Cerebellar nuclear complex (tissue), 1 donor: Measurements from ENCODE around the gene PTMA.
A peak's percentile ranks its signal among the peaks of the same experiment; 100 is the strongest.

ENCODE experiments used
- DNase-seq, 2 experiments: peaks; one replicate each; lab custom pipeline; 2025; lab: John Stamatoyannopoulos, UW

The PTMA gene

DNA sequence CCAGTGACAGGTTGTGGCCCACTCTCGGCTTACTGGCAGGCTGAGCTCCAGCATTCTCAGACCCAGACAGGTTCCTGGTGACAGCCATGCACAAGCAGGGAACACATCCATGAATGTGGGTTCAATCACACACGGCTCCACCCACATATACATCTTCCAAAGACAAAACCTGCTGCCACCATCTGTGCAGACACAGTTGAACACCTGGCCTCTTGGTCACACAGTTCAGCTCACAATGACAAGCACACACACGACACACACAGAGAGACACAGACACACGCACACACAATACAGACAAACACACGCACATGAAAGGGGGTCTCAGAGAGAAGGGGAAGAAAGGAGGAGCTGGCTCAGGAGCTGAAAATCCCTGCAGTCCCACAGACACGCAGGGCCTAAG is 32.1 kb upstream of the PTMA start:
- DNase-seq = no peak

- DNase-seq = peak in 1 of 2 experiments; percentile 63
Observed at GRCh38 chr2:231677632-231678104, 30.7 kb upstream of the PTMA start.

- no peak for DNase-seq
Observed at GRCh38 chr2:231679908-231680284, 28.4 kb upstream of the PTMA start.

- DNase-seq = no peak
Observed at GRCh38 chr2:231680285-231680991, 27.9 kb upstream of the PTMA start.

DNA sequence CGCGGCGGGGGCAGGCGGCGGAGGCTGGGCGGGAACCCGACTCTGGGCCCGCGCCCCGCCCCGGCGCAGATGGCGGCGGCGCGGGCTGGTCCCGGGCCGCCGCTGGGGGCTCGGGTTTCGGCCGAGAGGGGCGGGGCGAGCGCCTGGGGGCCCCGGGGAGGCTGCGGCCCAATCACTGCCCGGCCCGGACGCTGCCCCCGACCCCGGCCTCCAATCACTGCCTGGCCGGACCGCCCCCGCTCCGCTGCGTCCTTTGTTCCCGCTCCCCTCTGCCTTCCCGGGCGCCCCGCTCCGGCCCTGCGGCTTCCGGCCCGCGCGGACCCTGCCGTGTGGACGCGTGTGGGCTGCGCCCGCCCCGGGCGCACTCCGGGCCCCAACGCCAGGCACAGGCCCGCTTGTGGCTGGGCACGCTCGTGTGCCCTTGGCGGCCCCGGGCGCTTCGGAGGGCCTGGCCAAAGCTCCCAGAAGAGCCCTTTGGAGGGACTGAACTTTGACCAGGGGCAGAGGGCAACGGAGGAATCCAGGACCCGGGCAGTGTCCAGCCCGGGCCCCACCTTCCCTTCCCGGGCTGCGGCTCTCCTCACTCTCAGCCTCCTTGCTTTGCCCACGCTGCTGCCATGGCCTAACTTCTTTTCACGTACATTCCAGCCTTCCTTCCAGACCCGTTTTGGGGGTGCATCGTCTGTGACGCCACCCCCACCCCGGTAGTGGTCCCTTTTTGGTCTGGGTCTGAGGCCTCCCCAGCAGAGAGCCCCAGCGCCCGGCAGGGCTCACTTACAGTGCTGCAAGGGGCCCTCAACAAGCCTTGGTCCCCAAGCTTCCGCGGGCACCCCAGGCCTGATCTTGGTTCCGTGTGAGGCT is 27.1 kb upstream of the PTMA start:
- DNase-seq = no peak

DNA sequence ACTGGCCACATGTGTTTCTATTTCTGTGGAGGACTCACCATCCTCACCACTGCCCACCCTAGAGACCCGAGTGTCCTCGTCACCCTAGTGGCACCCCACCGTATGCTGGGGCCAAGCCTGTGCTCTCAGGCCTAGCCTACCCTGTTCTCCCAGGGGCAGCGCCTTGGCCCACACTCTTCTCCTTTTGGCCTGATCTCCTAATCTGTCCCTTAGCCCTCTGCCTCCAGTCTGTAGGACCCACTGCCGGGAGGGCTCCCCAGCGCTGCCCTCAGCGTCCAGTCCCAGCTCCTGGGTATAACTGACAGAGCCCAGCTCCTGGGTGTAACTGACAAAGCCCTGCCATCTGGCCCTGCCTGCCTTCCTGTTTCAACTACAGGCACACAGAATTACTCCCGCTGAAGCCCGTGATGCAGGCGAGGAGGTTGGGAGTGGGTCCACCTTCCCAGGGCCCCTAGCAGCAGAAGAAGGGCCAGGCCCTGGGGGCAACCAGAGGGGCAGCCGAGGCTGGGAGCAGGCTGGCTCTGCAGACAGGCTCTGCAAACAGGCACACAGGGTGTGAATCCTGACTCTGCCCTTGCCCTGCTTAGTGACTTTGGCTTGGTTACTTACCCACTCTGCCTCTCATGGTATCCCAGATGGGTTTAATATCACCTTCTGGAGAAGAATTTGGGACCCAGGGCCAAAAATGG is 25.6 kb upstream of the PTMA start:
- no peak for DNase-seq

- no peak for DNase-seq
Observed at GRCh38 chr2:231683292-231684235, 24.8 kb upstream of the PTMA start.

- DNase-seq = no peak
Observed at GRCh38 chr2:231684314-231685223, 23.8 kb upstream of the PTMA start.

- no peak for DNase-seq
Observed at GRCh38 chr2:231685349-231686191, 22.8 kb upstream of the PTMA start.

DNA sequence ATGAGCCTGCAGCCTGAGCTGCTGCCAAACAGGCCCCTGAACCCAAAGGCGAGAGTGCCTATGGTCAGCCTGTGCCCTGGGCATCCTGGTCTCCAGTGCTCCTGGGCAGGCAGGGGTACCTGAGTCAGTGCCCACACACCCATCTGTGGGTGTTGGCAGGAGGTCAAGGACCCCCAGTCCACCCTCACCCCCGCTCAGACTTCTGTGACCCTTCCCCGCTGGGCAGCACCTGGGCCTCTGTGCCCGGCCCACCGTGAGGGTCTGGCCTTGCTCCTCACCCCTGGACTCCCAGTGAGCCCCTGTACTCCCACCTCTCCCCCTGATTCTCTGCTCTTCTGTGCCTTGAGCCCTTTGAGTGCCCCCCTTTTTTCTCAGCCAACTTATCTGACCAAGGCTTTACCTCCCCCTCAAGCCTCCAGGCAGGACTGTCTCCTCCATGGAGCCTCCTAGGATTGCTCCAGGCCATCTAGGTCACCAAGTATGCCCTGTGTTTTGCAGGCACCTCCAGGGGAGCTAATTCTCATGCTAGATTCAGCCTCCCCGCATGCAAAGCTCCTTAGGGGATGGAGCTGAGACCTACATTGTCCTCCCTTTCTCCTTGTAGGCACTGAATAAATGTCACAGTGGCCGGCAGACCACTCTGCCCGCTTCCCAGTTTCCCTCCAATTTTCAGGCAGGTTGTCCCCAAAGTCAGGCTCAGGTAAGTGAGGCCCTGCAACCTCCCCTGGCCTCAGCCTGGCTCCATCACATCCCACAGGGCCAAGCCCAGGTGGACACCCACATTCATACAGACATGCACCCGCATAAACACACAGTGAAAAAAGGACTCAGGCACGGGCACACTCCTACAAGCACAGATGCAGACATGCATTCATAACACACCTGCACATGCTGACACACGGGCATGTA is 21.9 kb upstream of the PTMA start:
- DNase-seq = no peak

- no peak for DNase-seq
Observed at GRCh38 chr2:231687133-231687852, 21.0 kb upstream of the PTMA start.

DNA sequence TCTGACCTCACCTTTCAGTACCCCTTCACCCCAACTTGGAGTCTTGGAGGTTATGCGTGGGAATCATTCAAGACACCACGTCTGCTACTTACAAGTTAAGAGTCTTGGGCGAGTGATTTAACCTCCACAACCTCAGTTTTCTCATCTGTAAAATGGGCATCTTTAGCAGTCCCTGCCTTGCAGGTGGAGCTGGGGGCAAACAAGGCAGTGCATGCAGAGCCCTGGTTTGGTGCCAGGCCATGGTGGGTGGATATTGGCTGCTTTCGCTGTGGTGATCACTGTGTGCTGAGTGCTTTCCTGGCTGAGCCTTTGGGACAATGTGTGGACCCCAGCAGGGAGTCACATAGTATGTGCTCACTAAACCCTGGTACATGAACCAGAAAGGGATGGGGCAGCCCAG is 20.4 kb upstream of the PTMA start:
- no peak for DNase-seq

DNA sequence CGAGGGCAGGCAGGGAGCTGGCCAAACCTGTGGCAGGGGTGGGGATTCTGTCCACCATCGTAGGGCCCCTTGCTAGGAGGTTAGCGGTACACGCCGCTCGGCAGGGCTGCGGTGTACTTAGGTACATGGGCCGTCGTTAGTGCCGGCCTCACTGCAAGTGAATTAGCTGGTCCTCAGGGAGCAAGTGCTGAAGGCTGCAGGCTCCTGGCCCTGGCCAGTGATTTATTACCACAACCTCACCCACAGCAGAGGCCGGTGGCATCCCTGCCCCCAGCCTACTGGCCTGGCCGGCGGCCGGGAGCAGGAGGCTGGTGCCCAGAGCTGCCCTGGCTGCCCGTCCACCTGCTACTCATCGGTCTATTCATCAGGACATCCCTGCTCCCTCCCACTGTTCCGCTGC is 19.6 kb upstream of the PTMA start:
- DNase-seq = no peak

DNA sequence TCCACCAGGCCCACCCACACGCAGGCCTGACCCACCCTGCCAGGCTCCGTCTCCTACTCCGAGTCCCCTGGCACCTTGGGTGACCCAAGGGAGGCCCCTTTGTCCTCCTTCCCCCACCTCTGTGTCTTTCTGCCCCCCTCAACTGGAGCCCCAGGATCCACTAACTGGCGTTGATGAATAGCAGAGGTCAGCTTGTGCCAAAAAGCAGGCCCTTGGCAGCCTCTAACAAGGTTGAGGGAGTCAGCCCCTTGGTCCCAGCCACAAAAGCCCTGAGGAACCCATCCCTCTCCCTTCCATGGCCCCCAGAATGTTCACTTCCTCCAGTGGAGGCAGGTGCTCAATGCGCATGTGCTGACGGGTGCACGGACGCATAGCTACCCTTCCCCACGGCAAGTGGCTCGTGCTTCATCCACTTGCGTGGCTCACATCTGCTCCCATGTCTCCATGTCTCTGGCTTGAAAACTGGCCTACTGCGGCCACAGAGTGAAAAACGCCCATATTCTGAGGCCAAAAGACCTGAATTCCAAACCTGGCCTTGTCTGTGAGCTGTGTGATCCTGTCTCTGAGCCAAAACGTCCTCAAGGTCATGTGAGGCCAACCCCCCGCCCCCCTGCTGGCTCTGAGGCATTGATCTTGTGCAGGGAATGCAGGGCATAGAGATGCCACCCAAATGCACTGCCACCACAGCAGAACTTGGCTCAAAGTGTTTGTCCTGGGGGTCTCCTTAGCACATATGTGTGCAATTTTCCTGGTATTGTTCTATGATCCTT is 19.0 kb upstream of the PTMA start:
- DNase-seq = no peak

DNA sequence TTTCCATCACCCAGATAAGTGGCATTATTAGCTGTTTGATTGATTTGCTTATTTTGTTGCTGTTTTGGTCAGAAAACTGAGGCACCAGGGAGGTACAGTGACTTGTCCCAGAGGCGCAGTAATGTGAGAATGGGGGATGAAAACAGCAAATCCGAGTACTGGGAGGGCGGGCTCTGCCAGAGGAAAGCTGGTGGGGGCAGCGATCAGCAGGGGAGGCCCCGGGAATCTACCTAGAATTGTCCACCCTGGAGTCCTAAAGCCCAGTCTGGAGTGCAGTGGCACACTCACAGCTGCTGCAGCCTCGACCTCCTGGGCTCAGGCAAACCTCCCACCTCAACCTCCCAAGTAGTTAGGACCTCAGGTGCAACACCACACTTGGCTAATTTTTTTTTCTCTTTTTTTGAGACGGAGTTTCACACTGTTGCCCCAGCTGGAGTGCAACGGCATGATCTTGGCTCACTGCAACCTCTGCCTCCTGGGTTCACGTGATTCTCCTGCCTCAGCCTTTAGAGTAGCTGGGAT is 17.0 kb upstream of the PTMA start:
- DNase-seq = no peak

- DNase-seq = no peak
Observed at GRCh38 chr2:231692847-231693246, 15.5 kb upstream of the PTMA start.

DNA sequence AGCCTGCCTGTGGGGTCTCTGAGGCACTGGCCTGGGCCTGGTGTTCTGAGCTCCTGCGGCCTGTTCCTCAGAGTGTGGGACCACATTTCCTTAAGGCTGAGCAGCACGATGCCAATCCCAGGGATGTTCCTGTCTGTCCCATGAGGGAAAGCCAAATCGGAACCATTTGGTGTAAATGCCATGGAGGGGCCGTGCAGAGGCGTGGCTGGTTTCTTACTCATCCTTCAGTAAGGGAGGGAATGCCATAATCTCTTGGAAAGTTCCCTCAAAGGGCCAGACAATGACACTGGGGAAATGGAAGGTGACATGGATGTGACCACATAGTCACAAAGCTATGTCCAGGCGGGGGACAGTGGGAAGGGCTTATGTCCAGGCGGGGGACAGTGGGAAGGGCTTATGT is 14.4 kb upstream of the PTMA start:
- no peak for DNase-seq
